HCT116 (cell line): Measurements from ENCODE around the gene SOX30.

Experiments
- POLR2A ChIP-seq: IDR thresholded peaks from 2 replicates; pipeline ENCODE4 v1.7.0; 2011; ENCODE audit warnings: borderline replicate concordance; ENCODE audit not compliant: insufficient read depth, insufficient read length; ENCODE audit errors: extremely low read depth
- SRF ChIP-seq: IDR thresholded peaks from 2 replicates; pipeline ENCODE4 v1.6.1; 2012; ENCODE audit warnings: low read depth
- TF ChIP-seq, protein P1 (sequence below), 3 experiments: fragments of 200-600 bp in 1 of 3; sonication (generic) in 1 of 3; IDR thresholded peaks in 2 of 3; conservative IDR thresholded peaks in 1 of 3; 2 replicates each; pipeline ENCODE4 v1.5.1; 2012 to 2017; ENCODE audit warnings: low read depth in 2 of 3, low read length in 2 of 3, antibody characterized with exemption in 1 of 3, borderline replicate concordance in 1 of 3, control low read depth in 1 of 3, mild to moderate bottlenecking in 1 of 3, mixed read lengths in 1 of 3, mixed run types in 1 of 3, moderate library complexity in 1 of 3; ENCODE audit not compliant: insufficient read depth in 1 of 3

DNA sequence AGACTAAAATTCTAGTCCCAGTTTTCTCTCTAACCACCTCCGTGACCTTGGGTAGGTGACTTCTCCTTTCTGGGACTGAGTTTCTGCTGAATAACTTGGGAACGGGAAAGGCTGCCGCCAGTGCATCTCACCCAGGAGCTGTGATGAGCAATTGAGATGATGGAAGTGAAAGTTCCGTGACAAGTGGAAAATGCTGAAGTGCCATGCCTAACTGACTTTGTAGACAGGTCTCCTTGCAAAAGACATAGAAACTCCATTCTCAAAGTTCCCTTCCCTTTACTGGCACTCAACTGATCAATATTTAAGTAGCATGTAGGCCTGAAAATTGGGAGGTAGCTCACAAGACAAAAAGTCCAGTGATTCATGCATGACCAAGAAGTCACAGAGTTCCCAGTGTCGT lies 70.3 kb downstream of the SOX30 start:
- no peak for TF ChIP-seq SRF
- no peak for TF ChIP-seq POLR2A
- TF ChIP-seq, protein P1, sequence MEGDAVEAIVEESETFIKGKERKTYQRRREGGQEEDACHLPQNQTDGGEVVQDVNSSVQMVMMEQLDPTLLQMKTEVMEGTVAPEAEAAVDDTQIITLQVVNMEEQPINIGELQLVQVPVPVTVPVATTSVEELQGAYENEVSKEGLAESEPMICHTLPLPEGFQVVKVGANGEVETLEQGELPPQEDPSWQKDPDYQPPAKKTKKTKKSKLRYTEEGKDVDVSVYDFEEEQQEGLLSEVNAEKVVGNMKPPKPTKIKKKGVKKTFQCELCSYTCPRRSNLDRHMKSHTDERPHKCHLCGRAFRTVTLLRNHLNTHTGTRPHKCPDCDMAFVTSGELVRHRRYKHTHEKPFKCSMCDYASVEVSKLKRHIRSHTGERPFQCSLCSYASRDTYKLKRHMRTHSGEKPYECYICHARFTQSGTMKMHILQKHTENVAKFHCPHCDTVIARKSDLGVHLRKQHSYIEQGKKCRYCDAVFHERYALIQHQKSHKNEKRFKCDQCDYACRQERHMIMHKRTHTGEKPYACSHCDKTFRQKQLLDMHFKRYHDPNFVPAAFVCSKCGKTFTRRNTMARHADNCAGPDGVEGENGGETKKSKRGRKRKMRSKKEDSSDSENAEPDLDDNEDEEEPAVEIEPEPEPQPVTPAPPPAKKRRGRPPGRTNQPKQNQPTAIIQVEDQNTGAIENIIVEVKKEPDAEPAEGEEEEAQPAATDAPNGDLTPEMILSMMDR (IDR thresholded peaks at IDR 0.05 in 2 of 3, conservative IDR thresholded peaks at IDR 0.05 in 1 of 3; ENCODE audit: borderline replicate concordance in 1 of 3, insufficient read depth in 1 of 3, low read depth in 2 of 3, low read length in 2 of 3), result no peak
